GM12878 (cell line): ENCODE measurements around the gene SSR3. TPM values are rescaled to one million over a fixed set of nuclear protein-coding genes. Genes with fewer than 3 reads are reported as not detected.

ENCODE experiments used
- ATAC-seq: fragments of 200-7000 bp; cut with Tn5 transposase; 3 replicates; pipeline ENCODE4 v1.9.1; 2020; ENCODE audit warnings: mild to moderate bottlenecking, moderate library complexity
- BruUV-seq: library from RNA; stranded (reverse); fragments of 400-500 nt; replicated peaks from 2 replicates; lab custom pipeline; 2021; lab: Mats Ljungman, UMichigan
- CTCF ChIA-PET: fragments of 300-600 bp; sonication (Branson Sonifier 250); formaldehyde crosslinking; extraction: SDS; loops from one replicate; lab custom pipeline; 2021; ENCODE audit warnings: inconsistent platforms; lab: Yijun Ruan, JAX
- POLR2A ChIA-PET: fragments of 350-600 bp; formaldehyde crosslinking; extraction: SDS; loops from one replicate; lab custom pipeline; 2021; ENCODE audit warnings: inconsistent platforms; lab: Charles Lee
- RAD21 ChIA-PET: fragments of 300-600 bp; sonication (Branson Sonifier 250); formaldehyde crosslinking; loops from one replicate; lab custom pipeline; 2023; ENCODE audit warnings: antibody characterized with exemption; ENCODE audit not compliant: unreplicated experiment; lab: Charles Lee
- SMC1A ChIA-PET: fragments of 300-600 bp; sonication (Branson Sonifier 250); formaldehyde crosslinking; loops from one replicate; lab custom pipeline; 2023; ENCODE audit not compliant: unreplicated experiment, uncharacterized antibody; lab: Charles Lee
- DNase-seq: peaks from one replicate; pipeline ENCODE4 v3.0.0-alpha.2; 2011; ENCODE audit warnings: low read depth, low spot score
- FAIRE-seq: peaks from 3 replicates; lab custom pipeline; 2011; peaks lifted over from hg19 to GRCh38; lab: Jason Lieb, UNC
- H2AFZ ChIP-seq: 2 replicates; pipeline ENCODE4 v1.6.0; 2011; ENCODE audit warnings: low read depth, low read length, control low read depth; ENCODE audit not compliant: control insufficient read depth
- H3K27ac ChIP-seq: 2 replicates; pipeline ENCODE4 v1.5.1; 2011; ENCODE audit warnings: control low read depth; ENCODE audit not compliant: control insufficient read depth, insufficient read depth
- H3K27me3 ChIP-seq, 2 experiments: replicated peaks in 1 of 2; 2 replicates each; pipeline versions ENCODE4 v1.6.0 to v1.6.1; 2011; ENCODE audit warnings: low read length in 1 of 2; ENCODE audit not compliant: control insufficient read depth in 2 of 2, insufficient read depth in 2 of 2
- H3K36me3 ChIP-seq, 2 experiments: 2 replicates each; pipeline ENCODE4 v1.5.1; 2011; ENCODE audit warnings: low read length in 1 of 2; ENCODE audit not compliant: control insufficient read depth in 2 of 2, insufficient read depth in 2 of 2
- H3K4me1 ChIP-seq: 2 replicates; pipeline ENCODE4 v1.6.1; 2011; ENCODE audit warnings: mild to moderate bottlenecking, low read length, moderate library complexity, mixed read lengths; ENCODE audit not compliant: control insufficient read depth, insufficient read depth
- H3K4me2 ChIP-seq: 2 replicates; pipeline ENCODE4 v1.6.0; 2011; ENCODE audit warnings: control low read depth; ENCODE audit not compliant: control insufficient read depth, insufficient read depth
- H3K4me3 ChIP-seq: fragments of 200-600 bp; sonication (generic); 2 replicates; pipeline ENCODE4 v1.5.1; 2016
- H3K79me2 ChIP-seq: 2 replicates; pipeline ENCODE4 v1.6.0; 2011; ENCODE audit warnings: low read length; ENCODE audit not compliant: control insufficient read depth, insufficient read depth
- H3K9ac ChIP-seq: 2 replicates; pipeline ENCODE4 v1.8.0; 2011; ENCODE audit warnings: low read length, control low read depth, mixed read lengths; ENCODE audit not compliant: control insufficient read depth, insufficient read depth
- H3K9me3 ChIP-seq: replicated peaks from 3 replicates; pipeline ENCODE4 v1.5.1; 2011; ENCODE audit warnings: mild to moderate bottlenecking, low read length; ENCODE audit not compliant: control insufficient read depth, insufficient read depth
- H4K20me1 ChIP-seq: 2 replicates; pipeline ENCODE4 v1.6.0; 2011; ENCODE audit not compliant: control insufficient read depth, insufficient read depth
- WRNIP1 ChIP-seq: IDR thresholded peaks from 2 replicates; pipeline ENCODE4 v1.6.1; 2011; ENCODE audit warnings: low read depth, low read length, improper control_type of control experiment, borderline replicate concordance
- ZBTB40 ChIP-seq: fragments of 450-650 bp; IDR thresholded peaks from 2 replicates; pipeline ENCODE4 v1.6.1; 2016; ENCODE audit warnings: mild to moderate bottlenecking, moderate library complexity, borderline replicate concordance
- ZNF24 ChIP-seq: fragments of 450-650 bp; IDR thresholded peaks from 2 replicates; pipeline ENCODE4 v1.6.1; 2017; ENCODE audit warnings: antibody characterized with exemption, mild to moderate bottlenecking
- ZNF592 ChIP-seq: fragments of 450-650 bp; IDR thresholded peaks from 2 replicates; pipeline ENCODE4 v1.6.1; 2017; ENCODE audit warnings: mild to moderate bottlenecking, moderate library complexity
- WGBS: methylation state at CpG from one replicate; pipeline ENCODE4 v1.1.6; 2016; ENCODE audit warnings: low lambda C conversion rate; ENCODE audit not compliant: insufficient replicate concordance, insufficient coverage; ENCODE audit errors: missing lambda C conversion rate; 5-methylcytosine and 5-hydroxymethylcytosine counted together
- in situ Hi-C: fragments of 300-500 bp; cut with MboI; formaldehyde crosslinking; loops from 9 replicates; pipeline ENCODE4 v1.14.3; 2018; ENCODE audit warnings: mixed read lengths
- intact Hi-C: fragments of 100-400 bp; cut with micrococcal nuclease; formaldehyde crosslinking; loops from one replicate; pipeline ENCODE4 v1.14.2; 2022; ENCODE audit not compliant: unreplicated experiment
- polyA plus RNA-seq, 11 experiments: library from polyadenylated mRNA; depleted of rRNA in 4 of 11; unstranded in 6 of 11; stranded (reverse) in 5 of 11; fragments of >200 nt; fragmentation: Nextera tagmentation in 4 of 11; fragmentation: Illumina TruSeq in 1 of 11; extraction: Ambion mirVana in 4 of 11; extraction: Trizol in 1 of 11; gene quantifications; 1 replicate in 1 of 11; 2 replicates in 10 of 11; pipeline versions ENCODE4 v1.2.1 to v1.2.3, GENCODE V29; 2011 to 2016; ENCODE audit warnings: inconsistent platforms in 2 of 11, missing spikeins in 2 of 11, low read depth in 1 of 11
- total RNA-seq, 4 experiments: library from RNA; depleted of rRNA in 3 of 4; stranded (reverse); fragments of >200 nt in 3 of 4; fragmentation: Illumina TruSeq in 1 of 4; extraction: Trizol in 1 of 4; gene quantifications; 2 replicates each; pipeline versions ENCODE4 v1.2.1 to v1.2.3, GENCODE V29; 2013 to 2021

SSR3 gene
- total and polyA plus RNA-seq, 10 of the 15 experiments (the other 5 are each of a cell fraction or from before 2014, with no cell fraction given) = 133 to 345 (median 191) TPM

GRCh38 chr3:156495816-156496215, 59.1 kb downstream of the SSR3 start:
- ChIA-PET RAD21 (no interaction called here), POLR2A (no interaction called here), SMC1A (no interaction called here), CTCF (interaction anchor here (0.6 kb wide), 1 partner anchor 13 kb away, joined by 3 read pairs; no protein-coding TSS in a partner anchor)
- H3K27ac ChIP-seq = no peak overlapping the region
- TF ChIP-seq ZNF592 (no peak), WRNIP1 (no peak), ZBTB40 (no peak), ZNF24 (no peak)
- H3K4me3 ChIP-seq = no peak overlapping the region
- no peak overlapping the region for H2AFZ ChIP-seq
- intact Hi-C loops = no loop called here
- in situ Hi-C loops = no loop called here
- no peak for FAIRE-seq
- no peaks in the 10 kb centered on the region for H3K79me2 ChIP-seq
- H3K4me1 ChIP-seq = peaks cover 3% of the 10 kb centered on the region; the same call in 1 of the 2 replicates
- no peak for DNase-seq
- H3K36me3 ChIP-seq = no peaks in the 10 kb centered on the region
- H3K27me3 ChIP-seq = no peaks in the 10 kb centered on the region
- BruUV-seq = no TSS peak
- 97% methylated on average over 1 of the region's 1 CpG for WGBS
- H3K9ac ChIP-seq = no peak overlapping the region
- H4K20me1 ChIP-seq = no peaks in the 10 kb centered on the region
- ATAC-seq = no peak
- no peak overlapping the region for H3K4me2 ChIP-seq
- H3K9me3 ChIP-seq = peaks cover 6% of the 10 kb centered on the region
